T-helper 2 cell treated with Interferon-gamma antibody and Interleukin-4, amounts not matched to agents 100 ng/mL and 5 ng/mL, for 36 hours (primary cell): ENCODE measurements around the gene NR6A1. TPM values are rescaled to one million over a fixed set of nuclear protein-coding genes. Genes with fewer than 3 reads are reported as not detected.

Source experiments
- intact Hi-C: fragments of 100-400 bp; cut with micrococcal nuclease; formaldehyde crosslinking; loops from one replicate; pipeline ENCODE4 v1.15.1; 2023
- total RNA-seq: library from RNA; stranded (reverse); gene quantifications from 2 replicates; pipeline ENCODE4 v1.2.3, GENCODE V29; 2022

Gene NR6A1
- total RNA-seq, 1 donor from 2014 or later = 0.50 TPM

- intact Hi-C loops = no loop called here
These were observed 274.6 kb downstream of the NR6A1 start for GRCh38 chr9:124496463-124496862.

GRCh38 chr9:124496075-124496449 is 275.0 kb downstream of the NR6A1 start:
- intact Hi-C loops = no loop called here

GRCh38 chr9:124495126-124496074 is 275.7 kb downstream of the NR6A1 start:
- intact Hi-C loops = no loop called here

- intact Hi-C loops = no loop called here
These were observed 277.2 kb downstream of the NR6A1 start for GRCh38 chr9:124493794-124494479.

- intact Hi-C loops = no loop called here
These were observed 277.9 kb downstream of the NR6A1 start for GRCh38 chr9:124493218-124493617.

GRCh38 chr9:124492818-124493217 is 278.3 kb downstream of the NR6A1 start:
- intact Hi-C loops = no loop called here

- intact Hi-C loops = no loop called here
These were observed 279.8 kb downstream of the NR6A1 start for GRCh38 chr9:124491049-124491975.

- intact Hi-C loops = no loop called here
These were observed 281.1 kb downstream of the NR6A1 start for GRCh38 chr9:124490004-124490403.

GRCh38 chr9:124489222-124489621 is 281.9 kb downstream of the NR6A1 start:
- intact Hi-C loops = no loop called here

GRCh38 chr9:124488641-124489210 is 282.4 kb downstream of the NR6A1 start:
- intact Hi-C loops = no loop called here

- intact Hi-C loops = no loop called here
These were observed 283.6 kb downstream of the NR6A1 start for GRCh38 chr9:124487260-124488182.

- intact Hi-C loops = no loop called here
These were observed 284.3 kb downstream of the NR6A1 start for GRCh38 chr9:124486778-124487259.

- intact Hi-C loops = no loop called here
These were observed 285.2 kb downstream of the NR6A1 start for GRCh38 chr9:124485936-124486335.

GRCh38 chr9:124485201-124485600 is 285.9 kb downstream of the NR6A1 start:
- intact Hi-C loops = no loop called here

GRCh38 chr9:124483481-124483880 is 287.6 kb downstream of the NR6A1 start:
- intact Hi-C loops = no loop called here

- intact Hi-C loops = no loop called here
These were observed 288.6 kb downstream of the NR6A1 start for GRCh38 chr9:124482431-124483031.

GRCh38 chr9:124481115-124481514 is 290.0 kb downstream of the NR6A1 start:
- intact Hi-C loops = no loop called here

GRCh38 chr9:124480621-124480981 is 290.5 kb downstream of the NR6A1 start:
- intact Hi-C loops = no loop called here

GRCh38 chr9:124479947-124480620 is 291.0 kb downstream of the NR6A1 start:
- intact Hi-C loops = no loop called here
